Upper lobe of left lung (tissue), 6 donors: ENCODE data around the gene AGBL3. TPM values are rescaled to one million over a fixed set of nuclear protein-coding genes. Genes with fewer than 3 reads are reported as not detected.

Experiments
- ATAC-seq, 2 donors: fragments of 200-7000 bp; cut with Tn5 transposase; one replicate each; pipeline ENCODE4 v1.9.1; 2022; ENCODE audit warnings: mild to moderate bottlenecking in 2 of 2, moderate library complexity in 2 of 2; ENCODE audit not compliant: low FRiP score in 2 of 2
- DNase-seq, 2 donors: peaks; one replicate each; pipeline ENCODE4 v3.0.0-alpha.2; 2019 to 2020
- H3K27ac ChIP-seq, 4 donors: fragments of 200-600 bp; sonication (generic); one replicate each; pipeline ENCODE4 v1.5.1; 2016 to 2019
- H3K27me3 ChIP-seq, 4 donors: fragments of 200-600 bp; sonication (generic); one replicate each; pipeline ENCODE4 v1.5.1; 2017 to 2019
- H3K36me3 ChIP-seq, 4 donors: fragments of 200-600 bp; sonication (generic); one replicate each; pipeline ENCODE4 v1.5.1; 2016 to 2019
- H3K4me1 ChIP-seq, 4 donors: fragments of 200-600 bp; sonication (generic); one replicate each; pipeline ENCODE4 v1.5.1; 2018 to 2019
- H3K4me3 ChIP-seq, 4 donors: fragments of 200-600 bp; sonication (generic); one replicate each; pipeline ENCODE4 v1.5.1; 2017 to 2019; ENCODE audit warnings: mild to moderate bottlenecking in 2 of 4, moderate library complexity in 1 of 4
- H3K9me3 ChIP-seq, 4 donors: fragments of 200-600 bp; sonication (generic); one replicate each; pipeline ENCODE4 v1.5.1; 2018 to 2019
- CTCF ChIP-seq, 6 experiments: fragments of 450-650 bp in 4 of 6; fragments of 200-600 bp in 2 of 6; sonication (generic) in 2 of 6; IDR thresholded peaks; one replicate each; pipeline ENCODE4 v1.5.1; 2016 to 2019; ENCODE audit warnings: antibody characterized with exemption in 6 of 6
- EP300 ChIP-seq, 4 donors: sonication (generic); formaldehyde crosslinking; IDR thresholded peaks; one replicate each; pipeline ENCODE4 v1.5.1; 2017; ENCODE audit warnings: antibody characterized with exemption in 4 of 4, control low read depth in 2 of 4
- POLR2A ChIP-seq, 4 donors: fragments of 450-650 bp; IDR thresholded peaks; one replicate each; pipeline ENCODE4 v1.5.1; 2016 to 2017; ENCODE audit warnings: antibody characterized with exemption in 4 of 4, mild to moderate bottlenecking in 2 of 4
- POLR2AphosphoS5 ChIP-seq, 2 donors: sonication (generic); formaldehyde crosslinking; IDR thresholded peaks; one replicate each; pipeline ENCODE4 v1.5.1; 2017; ENCODE audit warnings: antibody characterized with exemption in 2 of 2
- WGBS, 2 donors: methylation state at CpG; one replicate each; pipeline ENCODE4 v1.1.5; 2017 to 2018; 5-methylcytosine and 5-hydroxymethylcytosine counted together
- total RNA-seq, 6 donors: library from RNA; depleted of rRNA in 4 of 6; stranded (reverse); fragments of >200 nt in 4 of 6; gene quantifications; one replicate each; pipeline versions ENCODE4 v1.1.0 to v1.2.1, GENCODE V29; 2016 to 2021
- donor health status: DM: no; HTN: no; CAD: no; lungs with moderate emphysema.
- donor health status: DM: no; HTN: yes; CAD: no; lungs with severe emphysema.

Gene AGBL3
- total RNA-seq, 6 donors from 2014 or later, result 1.0 to 5.2 (median 2.5) TPM

- no peak for DNase-seq
- H3K36me3 ChIP-seq, result peaks cover 38 to 78% (median 74%) of the 10 kb centered on the region in 4 donors
Observed at GRCh38 chr7:135184254-135184841, 198.0 kb downstream of the AGBL3 start.

More at GRCh38 chr7:135184254-135184841, 198.0 kb downstream of the AGBL3 start:
- WGBS, 2 donors, result 90 to 97% methylated on average over 5 of the region's 5 CpGs
- H3K9me3 ChIP-seq, result peaks cover 12 to 32% (median 30%) of the 10 kb centered on the region in 4 donors
- no peak overlapping the region for H3K27ac ChIP-seq
- H3K4me3 ChIP-seq, result no peak overlapping the region
- H3K27me3 ChIP-seq, result no peaks in the 10 kb centered on the region
- TF ChIP-seq EP300 (IDR thresholded peaks at IDR 0.05) (no peak), POLR2A (IDR thresholded peaks at IDR 0.05) (no peak), POLR2AphosphoS5 (IDR thresholded peaks at IDR 0.05) (no peak), CTCF (IDR thresholded peaks at IDR 0.05) (no peak)
- H3K4me1 ChIP-seq, result no peaks in the 10 kb centered on the region
- ATAC-seq, result no peak

Other genes with a start within 250 kb of the AGBL3 start
- gene CALD1, start 206.9 kb upstream of the AGBL3 start, total RNA-seq, result 100 to 1,000 TPM in 5 of 6 donors, 10 to 100 TPM in 1; 98.6 to 156 (median 124) TPM
- gene TMEM140, start 161.6 kb downstream of the AGBL3 start, total RNA-seq, result 10 to 100 TPM; 25.2 to 59.2 (median 32.4) TPM
- 100 to 1,000 TPM in 1 of 6 donors, 10 to 100 TPM in 5; 27.3 to 119 (median 40.4) TPM for gene CYREN, start 184.2 kb downstream of the AGBL3 start, total RNA-seq
- 100 to 1,000 TPM in 1 of 6 donors, 10 to 100 TPM in 5; 19.0 to 180 (median 27.5) TPM for gene WDR91, start 225.0 kb downstream of the AGBL3 start, total RNA-seq
- not detected for gene STRA8, start 247.3 kb downstream of the AGBL3 start, total RNA-seq